Activated CD8-positive, alpha-beta memory T cell treated with anti-CD3 and anti-CD28 coated beads for 36 hours (primary cell): ENCODE measurements around the gene KLHDC3. TPM values are rescaled to one million over a fixed set of nuclear protein-coding genes. Genes with fewer than 3 reads are reported as not detected.
"Not testable (repeated sequence)": the region's sequence is repeated elsewhere in the genome, so short reads cannot be mapped to it uniquely, and the experiment has no call there.

Experiments used
- CTCF ChIA-PET: fragments of 350-600 bp; sonication (Branson Sonifier 250); formaldehyde crosslinking; loops from one replicate; lab custom pipeline; 2021; ENCODE audit warnings: antibody characterized with exemption; lab: Charles Lee
- POLR2A ChIA-PET: fragments of 350-600 bp; sonication (Branson Sonifier 250); formaldehyde crosslinking; loops from one replicate; lab custom pipeline; 2021; ENCODE audit warnings: antibody characterized with exemption; lab: Charles Lee
- total RNA-seq, 2 experiments: library from RNA; stranded (reverse); gene quantifications; one replicate each; pipeline ENCODE4 v1.2.3, GENCODE V29; 2021

KLHDC3 gene
- total RNA-seq, 2 experiments from 2014 or later, result 71.1 to 71.4 TPM

GRCh38 chr6:42984001-42984923, 29.8 kb upstream of the KLHDC3 start, which contains the start of gene PPP2R5D:
TSS of gene PPP2R5D (plus strand) at chr6:42984570. CDS start at chr6:42984678, 108 bp downstream.
- ChIA-PET POLR2A (interaction anchor here (0.6 to 2.3 kb wide), 11 partner anchors 9 to 198 kb away, joined by 3 to 14 read pairs (median 4); partner anchors contain the start of genes CNPY3, CUL9, KLC4 and KLHDC3), CTCF (interaction anchor here (0.6 to 1.4 kb wide), 4 partner anchors 32 to 497 kb away, joined by 3 to 5 read pairs (median 3); no protein-coding TSS in a partner anchor)

GRCh38 chr6:42984924-42985475, 29.0 kb upstream of the KLHDC3 start:
- POLR2A ChIA-PET, result interaction anchor here (1.0 to 2.3 kb wide), 4 partner anchors 10 to 94 kb away, joined by 3 to 14 read pairs (median 8); partner anchors contain the start of genes CNPY3, KLHDC3 and MEA1

GRCh38 chr6:42987533-42988451, 26.3 kb upstream of the KLHDC3 start:
- POLR2A ChIA-PET, result interaction anchor here (1.1 kb wide), 1 partner anchor 8 kb away, joined by 3 read pairs; the partner anchor contains the start of gene PEX6
- CTCF ChIA-PET, result interaction anchor here (1.5 kb wide), 1 partner anchor 242 kb away, joined by 5 read pairs; the partner anchor contains the start of gene DNPH1

More at GRCh38 chr6:42984924-42985475, 29.0 kb upstream of the KLHDC3 start:
- CTCF ChIA-PET, result interaction anchor here (1.4 kb wide), 1 partner anchor 70 kb away, joined by 3 read pairs; no protein-coding TSS in a partner anchor

- CTCF ChIA-PET, result interaction anchor here (1.5 kb wide), 1 partner anchor 241 kb away, joined by 5 read pairs; the partner anchor contains the start of gene DNPH1
- POLR2A ChIA-PET, result no interaction called here
Observed at GRCh38 chr6:42988486-42989020, 25.5 kb upstream of the KLHDC3 start.

- CTCF ChIA-PET, result no interaction called here
- POLR2A ChIA-PET, result interaction anchor here (1.3 kb wide), 1 partner anchor 17 kb away, joined by 4 read pairs; no protein-coding TSS in a partner anchor
Observed at GRCh38 chr6:42989923-42990322, 24.1 kb upstream of the KLHDC3 start.

GRCh38 chr6:42993445-42993844, 20.6 kb upstream of the KLHDC3 start:
- ChIA-PET POLR2A (interaction anchor here (0.6 kb wide), 1 partner anchor 171 kb away, joined by 8 read pairs; no protein-coding TSS in a partner anchor), CTCF (no interaction called here)

- POLR2A ChIA-PET, result no interaction called here
Observed at GRCh38 chr6:42996513-42996912, 17.5 kb upstream of the KLHDC3 start.

GRCh38 chr6:42998205-42998604, 15.8 kb upstream of the KLHDC3 start:
- CTCF ChIA-PET, POLR2A ChIA-PET: not testable (repeated sequence)

More at GRCh38 chr6:42996513-42996912, 17.5 kb upstream of the KLHDC3 start:
- CTCF ChIA-PET, result no interaction called here

- CTCF ChIA-PET, result interaction anchor here (0.8 kb wide), 1 partner anchor 57 kb away, joined by 3 read pairs; the partner anchor contains the start of genes KLC4 and MRPL2
Observed at GRCh38 chr6:43001843-43002242, 12.2 kb upstream of the KLHDC3 start.

GRCh38 chr6:43005844-43006243, 8.2 kb upstream of the KLHDC3 start:
- POLR2A ChIA-PET, result interaction anchor here (1.3 kb wide), 1 partner anchor 23 kb away, joined by 3 read pairs; no protein-coding TSS in a partner anchor
- CTCF ChIA-PET, result no interaction called here

More at GRCh38 chr6:43001843-43002242, 12.2 kb upstream of the KLHDC3 start:
- POLR2A ChIA-PET, result no interaction called here

GRCh38 chr6:43006251-43006650, 7.8 kb upstream of the KLHDC3 start:
- ChIA-PET CTCF (no interaction called here), POLR2A (interaction anchor here (1.3 kb wide), 1 partner anchor 23 kb away, joined by 3 read pairs; no protein-coding TSS in a partner anchor)

GRCh38 chr6:43007126-43007525, 6.9 kb upstream of the KLHDC3 start:
- POLR2A ChIA-PET, result interaction anchor here (0.8 kb wide), 1 partner anchor 17 kb away, joined by 4 read pairs; no protein-coding TSS in a partner anchor
- CTCF ChIA-PET, result no interaction called here

GRCh38 chr6:43009124-43009523, 4.9 kb upstream of the KLHDC3 start:
- ChIA-PET POLR2A (no interaction called here), CTCF (interaction anchor here (1.0 kb wide), 1 partner anchor 17 kb away, joined by 4 read pairs; no protein-coding TSS in a partner anchor)

- CTCF ChIA-PET, result interaction anchor here (1.5 kb wide), 1 partner anchor 133 kb away, joined by 5 read pairs; no protein-coding TSS in a partner anchor
- POLR2A ChIA-PET, result no interaction called here
Observed at GRCh38 chr6:43011207-43011606, 2.8 kb upstream of the KLHDC3 start.

GRCh38 chr6:43012364-43012763, 1.7 kb upstream of the KLHDC3 start:
- CTCF ChIA-PET, result no interaction called here

GRCh38 chr6:43013097-43013842, 779 bp upstream of the KLHDC3 start:
- POLR2A ChIA-PET, result interaction anchor here (0.5 to 4.1 kb wide), 12 partner anchors 9 to 200 kb away, joined by 3 to 13 read pairs (median 4); partner anchors contain the start of genes CNPY3, CUL7, MRPL2 and PEX6
- CTCF ChIA-PET, result interaction anchor here (0.6 to 1.7 kb wide), 3 partner anchors 19 to 130 kb away, joined by 3 to 6 read pairs (median 5); no protein-coding TSS in a partner anchor

More at GRCh38 chr6:43012364-43012763, 1.7 kb upstream of the KLHDC3 start:
- POLR2A ChIA-PET, result interaction anchor here (0.5 to 4.1 kb wide), 5 partner anchors 9 to 42 kb away, joined by 3 to 13 read pairs (median 8); partner anchors contain the start of genes PEX6 and PPP2R5D
